Activated CD8-positive, alpha-beta memory T cell treated with anti-CD3 and anti-CD28 coated beads for 4 hours (primary cell): Measurements from ENCODE around the gene RNF168.
"Not testable (repeated sequence)": the region's sequence is repeated elsewhere in the genome, so short reads cannot be mapped to it uniquely, and the experiment has no call there.

ENCODE experiments used
- DNase-seq, 2 donors: peaks; one replicate each; pipeline ENCODE4 v3.0.0-alpha.2; 2020; ENCODE audit warnings: low read depth in 2 of 2

Gene RNF168

DNA sequence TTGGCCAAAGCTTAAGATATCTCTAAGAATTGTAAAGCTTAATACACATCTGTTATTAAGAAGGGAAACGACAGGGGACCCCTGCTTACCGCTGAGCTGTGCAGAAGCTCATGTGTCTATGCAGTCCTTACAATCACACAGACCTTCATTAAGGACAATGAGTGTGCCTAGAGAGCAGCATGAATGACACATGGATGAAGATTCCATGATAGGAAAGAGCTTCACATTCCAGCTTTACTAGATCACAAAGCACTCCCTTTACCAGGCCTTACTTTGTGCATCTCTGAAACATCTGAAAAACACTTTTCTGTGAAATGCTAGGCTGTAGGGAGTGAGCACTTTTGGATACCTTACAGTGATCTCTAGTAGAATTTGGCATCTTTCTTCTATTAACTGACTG, 32.0 kb downstream of the RNF168 start:
- DNase-seq, result no peak

DNA sequence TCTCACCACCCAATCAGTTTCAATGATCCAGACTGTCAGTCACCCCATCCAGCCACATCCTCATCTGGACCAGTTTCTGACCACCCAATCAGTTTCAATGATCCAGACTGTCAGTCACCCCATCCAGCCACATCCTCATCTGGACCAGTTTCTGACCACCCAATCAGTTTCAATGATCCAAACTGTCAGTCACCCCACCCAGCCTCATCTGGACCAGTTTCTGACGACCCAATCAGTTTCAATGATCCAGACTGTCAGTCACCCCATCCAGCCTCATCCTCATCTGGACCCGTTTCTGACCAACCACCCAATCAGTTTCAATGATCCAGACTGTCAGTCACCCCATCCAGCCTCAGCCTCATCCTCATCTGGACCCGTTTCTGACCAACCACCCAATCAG, 33.4 kb downstream of the RNF168 start:
- not testable (repeated sequence) for DNase-seq

DNA sequence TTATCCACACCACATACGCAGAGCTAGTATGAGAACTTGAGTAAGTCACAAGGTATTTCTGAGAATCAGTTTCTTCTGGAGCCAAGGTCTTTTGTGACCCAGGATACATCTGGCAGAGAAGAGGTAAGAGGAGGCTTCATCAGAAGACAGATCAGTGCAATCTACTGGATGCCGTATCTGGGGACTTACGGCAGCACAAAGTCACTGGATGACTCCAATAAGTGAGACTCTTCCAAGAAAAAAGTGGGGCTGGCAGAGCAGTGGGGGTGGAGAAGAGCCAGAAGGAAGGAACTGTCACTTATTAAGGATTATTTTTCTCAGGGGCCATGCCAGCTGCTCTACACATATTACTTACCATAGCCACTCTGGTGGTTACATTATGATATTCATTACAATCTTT, 39.8 kb downstream of the RNF168 start:
- no peak for DNase-seq

DNA sequence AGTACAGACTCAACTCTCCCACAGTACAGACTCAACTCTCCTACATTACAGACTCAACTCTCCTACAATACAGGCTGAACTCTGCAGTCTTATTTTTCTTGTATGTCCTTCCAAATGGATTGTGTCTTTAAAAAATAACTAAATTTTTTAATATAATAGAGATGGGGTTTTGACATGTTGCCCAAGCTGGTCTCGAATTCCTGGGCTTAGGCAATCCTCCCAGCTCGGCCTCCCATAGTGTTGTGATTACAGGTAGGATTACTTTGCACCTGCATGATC, 40.2 kb downstream of the RNF168 start:
- DNase-seq, result no peak

DNA sequence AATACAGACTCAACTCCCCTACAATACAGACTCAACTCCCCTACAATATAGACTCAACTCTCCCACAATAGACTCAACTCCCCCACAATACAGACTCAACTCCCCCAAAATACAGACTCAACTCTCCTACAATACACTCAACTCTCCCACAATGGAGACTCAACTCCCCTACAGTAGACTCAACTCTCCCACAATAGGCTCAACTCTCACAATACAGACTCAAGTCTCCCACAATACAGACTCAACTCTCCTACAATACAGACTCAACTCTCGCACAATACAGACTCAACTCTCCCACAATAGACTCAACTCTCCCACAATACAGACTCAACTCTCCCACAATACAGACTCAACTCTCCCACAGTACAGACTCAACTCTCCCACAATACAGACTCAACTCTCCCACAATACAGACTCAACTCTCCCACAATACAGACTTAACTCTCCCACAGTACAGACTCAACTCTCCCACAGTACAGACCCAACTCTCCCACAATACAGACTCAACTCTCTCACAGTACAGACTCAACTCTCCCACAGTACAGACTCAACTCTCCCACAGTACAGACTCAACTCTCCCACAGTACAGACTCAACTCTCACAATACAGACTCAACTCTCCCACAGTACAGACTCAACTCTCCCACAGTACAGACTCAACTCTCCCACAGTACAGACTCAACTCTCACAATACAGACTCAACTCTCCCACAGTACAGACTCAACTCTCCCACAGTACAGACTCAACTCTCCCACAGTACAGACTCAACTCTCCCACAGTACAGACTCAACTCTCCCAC, 40.7 kb downstream of the RNF168 start:
- not testable (repeated sequence) for DNase-seq

DNA sequence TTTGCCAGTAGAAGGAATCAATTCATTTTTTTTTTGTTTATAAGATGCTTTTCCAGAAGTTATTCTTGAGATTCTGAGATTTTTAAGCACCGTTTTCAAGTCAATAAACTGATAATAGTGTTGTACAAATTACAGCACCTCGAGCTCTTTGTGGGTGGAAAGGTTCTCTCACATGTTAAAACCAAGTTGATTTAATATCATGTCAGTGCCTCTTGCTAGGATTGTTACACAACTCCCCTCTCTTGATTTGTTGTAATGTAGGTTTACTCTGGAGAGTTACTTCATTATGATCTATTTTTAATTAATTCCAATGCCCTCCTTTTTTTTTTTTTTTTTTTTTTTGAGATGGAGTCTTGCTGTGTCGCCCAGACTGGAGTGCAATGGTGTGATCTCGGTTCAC, 45.5 kb downstream of the RNF168 start:
- DNase-seq, result no peak

DNA sequence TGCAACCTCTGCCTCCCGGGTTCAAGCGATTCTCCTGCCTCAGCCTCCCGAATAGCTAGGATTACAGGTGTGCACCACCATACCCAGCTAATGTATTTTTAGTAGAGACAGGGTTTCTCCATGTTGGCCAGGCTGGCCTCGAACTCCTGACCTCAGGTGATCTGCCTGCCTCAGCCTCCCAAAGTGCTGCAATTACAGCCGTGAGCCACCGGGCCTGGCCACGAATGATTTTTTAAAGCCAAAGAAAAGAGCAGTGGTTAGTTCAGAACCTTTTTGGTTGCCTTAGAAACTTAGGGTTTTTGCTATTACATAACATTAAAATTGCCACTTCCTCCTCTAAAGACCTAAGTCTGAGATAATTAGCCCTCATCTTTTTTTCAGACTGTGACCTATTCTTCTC, 46.1 kb downstream of the RNF168 start:
- DNase-seq, result not testable (repeated sequence)

DNA sequence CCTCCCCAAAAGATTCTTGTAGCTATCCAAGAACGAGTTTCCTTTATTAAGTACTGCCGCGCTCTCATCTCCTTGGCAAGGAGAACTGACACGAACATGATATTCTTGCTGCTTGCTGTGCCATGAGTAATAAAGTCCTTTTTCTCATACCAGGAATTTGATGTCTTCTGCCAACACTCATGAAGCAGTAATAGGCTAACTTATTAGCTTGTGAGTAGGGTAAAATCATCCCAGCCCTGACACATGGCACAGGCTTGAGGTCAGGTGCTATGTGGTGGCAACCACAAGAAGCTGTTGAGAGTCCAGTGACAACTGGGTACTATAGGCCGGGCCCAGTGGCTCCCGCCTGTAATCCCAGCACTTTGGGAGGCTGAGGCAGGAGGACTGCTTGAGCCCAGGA, 48.6 kb downstream of the RNF168 start:
- no peak for DNase-seq

DNA sequence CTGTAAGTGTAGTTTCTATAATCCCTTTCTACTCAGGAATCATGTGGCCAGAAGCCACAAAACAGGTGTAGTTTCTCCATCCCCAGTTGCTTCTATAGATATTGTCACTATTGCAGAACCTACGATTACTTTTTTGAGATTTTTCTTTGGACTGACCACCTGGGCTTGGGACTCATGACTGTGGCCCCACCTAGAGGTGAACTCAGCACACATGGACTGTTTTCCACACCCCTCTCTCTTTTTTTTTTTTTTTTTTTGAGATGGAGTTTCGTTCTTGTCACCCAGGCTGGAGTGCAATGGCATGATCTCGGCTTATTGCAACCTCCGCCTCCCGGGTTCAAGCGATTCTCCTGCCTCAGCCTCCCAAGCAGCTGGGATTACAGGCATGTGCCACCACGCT, 58.2 kb downstream of the RNF168 start:
- DNase-seq, result not testable (repeated sequence)

DNA sequence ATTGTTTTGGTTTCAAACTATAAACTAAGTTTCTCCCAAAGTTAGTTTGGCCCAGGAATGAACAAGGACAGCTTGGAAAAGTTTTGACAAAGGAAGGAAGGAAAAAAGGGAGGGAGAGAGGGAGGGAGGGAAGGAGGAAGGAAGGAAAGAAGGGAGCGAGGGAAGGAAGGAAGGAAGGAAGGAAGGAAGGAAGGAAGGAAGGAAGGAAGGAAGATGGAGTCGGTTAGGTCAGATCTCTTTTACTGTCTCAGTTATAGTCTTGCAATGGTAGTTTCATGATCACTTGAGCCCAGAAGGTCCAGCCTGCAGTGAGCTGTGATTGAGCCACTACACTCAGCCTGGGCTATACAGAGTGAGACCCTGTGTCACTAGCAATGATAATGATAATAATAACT, 59.1 kb downstream of the RNF168 start:
- no peak for DNase-seq

DNA sequence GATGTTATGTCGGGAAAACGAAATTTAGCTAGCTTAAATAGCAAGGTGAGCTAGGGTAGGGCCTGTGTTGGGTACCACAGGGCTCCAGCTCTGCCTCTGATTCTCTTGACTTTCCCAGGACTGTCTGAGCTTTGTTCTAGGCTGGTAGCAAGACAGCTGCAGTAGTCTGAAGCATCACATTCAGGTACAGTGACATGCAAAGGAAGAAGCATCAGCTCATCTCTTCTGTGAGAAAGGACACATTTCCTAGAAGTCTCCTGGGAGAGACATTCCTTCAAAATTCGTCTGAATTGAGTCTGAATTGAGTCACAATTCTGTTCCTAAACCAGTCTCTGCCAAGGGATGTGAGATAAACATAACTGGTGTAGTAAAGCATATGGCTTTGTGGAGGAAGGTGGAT, 62.9 kb downstream of the RNF168 start:
- DNase-seq, result no peak

DNA sequence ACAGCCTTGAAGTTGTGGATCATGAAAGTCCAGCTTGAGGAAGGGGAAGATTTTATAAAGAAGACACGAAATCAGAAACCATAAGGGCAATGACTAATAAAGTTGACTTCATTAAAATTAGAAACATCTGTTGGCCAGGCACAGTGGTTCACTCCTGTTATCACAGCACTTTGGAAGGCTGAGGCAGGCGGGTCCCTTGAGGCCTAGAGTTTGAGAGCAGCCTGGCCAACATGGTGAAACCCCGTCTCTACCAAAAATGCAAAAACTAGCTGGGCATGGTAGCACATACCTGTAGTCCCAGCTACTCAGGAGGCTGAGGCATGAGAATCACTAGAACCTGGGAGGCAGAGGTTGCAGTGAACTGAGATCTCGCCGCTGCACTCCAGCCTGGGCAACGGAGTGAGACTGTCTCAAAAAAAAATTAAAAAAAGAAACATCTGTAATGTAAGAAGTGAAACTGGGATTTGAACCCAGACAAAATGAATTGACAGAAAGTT, 63.5 kb downstream of the RNF168 start:
- DNase-seq, result no peak

DNA sequence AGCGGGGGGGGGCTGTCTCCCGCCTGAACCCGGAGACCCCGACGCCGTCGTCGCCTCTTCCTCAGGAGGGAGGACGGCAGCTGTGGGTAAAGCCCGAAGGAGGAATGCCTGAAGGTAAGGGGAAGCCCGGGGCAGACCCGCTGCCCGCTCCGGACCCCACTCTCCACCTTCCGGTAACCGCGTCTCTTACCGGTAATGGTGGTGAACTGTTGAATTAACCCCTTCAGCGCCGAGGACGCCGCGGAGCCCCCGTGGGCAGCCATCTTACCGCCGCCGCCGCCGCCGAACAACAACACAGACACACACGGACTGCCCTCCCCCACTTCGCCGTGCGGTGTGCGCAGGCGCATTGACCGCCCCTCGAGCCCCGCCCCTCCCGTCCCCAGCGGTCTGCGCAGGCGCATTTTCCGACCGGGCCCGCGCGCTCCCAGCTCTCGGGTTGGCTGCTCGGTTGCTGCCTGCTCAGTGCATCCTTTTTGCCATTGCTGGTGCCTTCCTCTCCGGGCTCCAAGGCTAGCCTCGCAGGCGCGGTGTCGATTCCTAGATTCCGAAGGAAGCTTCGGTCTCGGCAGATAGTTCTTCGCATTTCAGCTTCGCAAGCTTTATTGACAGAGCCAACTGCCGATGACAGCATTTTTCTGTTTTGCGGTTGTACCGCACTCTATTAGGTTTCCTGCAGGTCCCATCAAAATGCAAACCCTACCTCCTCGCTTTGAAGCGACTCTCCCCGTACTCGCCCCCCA, 71.3 kb downstream of the RNF168 start, which contains the start of gene UBXN7:
Gene UBXN7 (minus strand): TSS at position 291 of the 743 bp plus-strand sequence. CDS start 28 bp downstream, at position 263.
- DNase-seq, result peak; percentile 89 to 93

DNA sequence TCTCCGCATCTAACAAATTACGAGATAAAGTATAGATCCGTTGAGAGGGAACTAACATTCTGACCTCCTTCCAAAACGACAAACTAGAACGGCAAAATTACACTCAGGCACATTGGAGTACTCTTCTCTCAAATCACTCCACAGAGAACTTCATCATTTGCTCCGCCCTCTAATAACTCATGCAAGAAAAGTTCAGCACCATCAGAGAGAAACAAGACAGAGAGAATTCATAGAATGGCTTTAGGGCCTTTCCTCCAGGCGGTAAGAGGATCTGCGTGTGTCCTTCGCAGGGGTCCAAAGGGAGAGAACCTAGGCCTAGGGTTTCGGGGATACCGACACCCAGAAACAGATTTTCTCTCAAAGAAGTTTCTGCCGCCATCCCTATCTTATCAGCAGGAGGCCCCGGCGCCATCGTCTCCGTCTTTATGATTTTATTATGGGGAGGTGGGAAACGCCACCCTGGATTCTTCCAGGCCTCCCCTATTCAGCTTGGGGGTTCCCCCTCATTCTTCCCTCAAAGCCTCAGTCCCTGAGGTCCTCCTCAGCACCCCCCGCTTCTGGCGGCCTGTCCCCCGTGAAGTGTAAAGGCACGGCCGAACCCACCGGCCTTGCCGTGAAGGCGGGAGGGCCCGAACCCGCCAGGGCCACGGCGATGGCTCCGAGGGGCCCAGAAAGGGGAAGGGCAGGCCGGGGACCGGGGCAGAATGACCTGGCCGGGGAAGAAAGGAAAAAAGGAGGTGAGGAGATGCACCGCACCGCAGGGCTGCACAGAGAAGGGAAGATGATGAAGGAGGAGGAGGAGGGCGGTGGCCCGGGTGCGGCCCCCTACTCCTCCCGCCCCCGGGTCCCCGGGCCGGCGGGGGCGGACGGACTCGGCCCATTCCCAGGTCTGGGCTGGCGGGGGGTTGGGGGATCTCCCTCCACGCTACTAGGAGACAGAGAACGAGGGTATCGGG, 72.1 kb downstream of the RNF168 start:
- no peak for DNase-seq

DNA sequence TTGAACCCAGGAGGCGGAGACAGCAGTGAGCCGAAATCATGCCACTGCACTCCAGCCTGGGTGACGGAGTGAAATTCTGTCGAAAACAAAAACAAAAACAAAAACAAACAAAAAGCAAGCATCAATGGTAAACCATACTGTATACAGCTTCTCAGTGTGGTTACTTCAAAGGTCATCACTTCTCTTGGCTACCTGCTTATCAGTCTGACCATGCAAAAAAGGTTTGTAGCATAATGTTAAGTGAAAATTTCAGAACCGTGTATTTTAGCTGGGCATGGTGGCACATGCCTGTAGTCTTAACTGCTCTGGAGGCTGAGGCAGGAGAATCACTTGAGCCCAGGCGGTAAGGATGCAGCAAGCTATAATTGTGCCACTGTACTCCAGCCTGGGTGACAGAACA, 75.5 kb downstream of the RNF168 start:
- no peak for DNase-seq

DNA sequence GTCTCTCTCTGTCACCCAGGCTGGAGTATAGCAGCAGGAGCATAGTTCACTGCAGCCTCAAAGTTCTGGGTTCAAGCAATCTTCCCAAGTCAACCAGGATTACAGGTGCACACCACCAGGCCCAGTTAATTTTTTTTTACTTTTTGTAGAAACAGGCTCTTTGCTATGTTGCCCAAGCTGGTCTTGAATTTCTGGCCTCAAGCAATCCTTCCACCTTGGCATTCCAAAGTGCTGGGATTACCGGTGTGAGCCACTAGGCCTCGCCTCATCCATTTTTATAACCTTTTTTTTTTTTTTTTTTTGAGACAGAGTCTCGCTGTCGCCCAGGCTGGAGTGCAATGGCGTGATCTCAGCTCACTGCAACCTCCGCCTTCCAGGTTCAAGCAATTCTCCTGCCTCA, 79.1 kb downstream of the RNF168 start:
- not testable (repeated sequence) for DNase-seq

DNA sequence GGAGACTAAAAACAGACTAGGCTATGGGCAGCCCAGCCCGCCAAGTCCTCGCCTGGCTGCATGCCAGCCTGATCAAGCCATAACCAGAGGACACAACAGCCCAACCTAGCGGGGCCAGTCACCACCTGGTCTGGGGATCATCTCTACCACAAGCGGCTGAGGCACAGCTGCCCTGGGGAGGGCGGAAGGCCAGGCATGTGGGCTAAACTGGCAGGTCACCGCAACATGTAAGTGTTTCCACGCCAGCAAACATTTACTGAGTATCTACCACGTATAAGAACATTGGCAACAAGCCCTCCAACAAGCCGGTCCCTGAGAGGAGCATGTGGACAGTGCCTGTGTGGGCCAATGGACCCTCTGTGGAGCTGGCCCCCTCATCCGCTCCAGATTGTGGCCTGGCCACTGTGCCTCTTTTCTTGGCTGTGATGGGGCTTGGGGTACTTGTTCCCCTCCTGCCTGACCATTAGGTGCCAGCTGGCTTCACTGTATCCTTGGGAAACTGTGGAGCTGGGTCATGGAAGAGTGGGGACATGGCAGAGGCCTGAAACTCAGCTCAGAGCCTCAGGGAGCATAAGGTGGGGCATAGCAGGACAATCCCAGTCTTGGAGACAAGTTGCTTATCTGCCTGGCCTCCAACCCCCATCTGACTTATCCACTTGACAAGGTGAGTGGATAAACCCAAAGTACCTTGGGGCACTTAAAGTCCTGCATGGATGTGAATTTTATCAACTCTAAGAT, 80.4 kb downstream of the RNF168 start:
- DNase-seq, result no peak

DNA sequence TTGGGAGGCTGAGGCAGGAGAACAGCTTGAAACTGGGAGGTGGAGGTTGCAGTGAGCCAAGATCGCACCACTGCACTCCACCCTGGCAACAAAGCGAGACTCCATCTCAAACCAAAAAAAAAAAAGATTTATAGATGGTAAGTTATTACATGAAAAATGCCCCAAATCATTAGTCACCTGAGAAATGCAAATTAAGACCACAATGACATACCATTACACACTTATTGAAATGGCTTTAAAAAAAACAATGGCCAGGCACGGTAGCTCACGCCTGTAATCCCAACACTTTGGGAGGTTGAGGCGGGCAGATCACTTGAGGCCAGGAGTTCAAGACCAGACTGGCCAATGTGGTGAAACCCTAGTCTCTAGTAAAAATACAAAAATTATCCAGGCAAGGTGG, 81.9 kb downstream of the RNF168 start:
- not testable (repeated sequence) for DNase-seq

DNA sequence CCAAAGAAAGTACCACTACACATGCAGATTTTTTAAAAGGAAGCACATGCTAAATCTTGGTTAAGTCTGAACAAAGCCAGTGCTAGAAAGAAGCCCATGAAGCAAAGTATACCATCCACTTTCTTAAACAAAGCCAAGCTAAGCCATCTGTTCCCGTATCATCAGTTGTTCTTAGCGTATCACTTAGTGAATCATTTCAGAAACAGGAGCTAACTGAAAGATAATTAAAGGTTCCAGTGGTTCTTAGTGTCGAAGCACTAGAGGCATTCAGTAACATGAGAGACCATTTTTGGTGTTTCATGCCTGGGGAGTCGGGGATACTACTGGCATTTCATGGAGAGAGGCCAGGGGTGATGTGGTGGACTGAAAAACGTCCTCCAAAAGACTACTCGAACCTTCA, 84.2 kb downstream of the RNF168 start:
- DNase-seq, result no peak
